Omental fat pad (tissue), 4 donors: ENCODE results near the gene TTLL10. TPM values are rescaled to one million over a fixed set of nuclear protein-coding genes. Genes with fewer than 3 reads are reported as not detected.

ENCODE experiments used
- ATAC-seq: fragments of 150-250 bp; one replicate; pipeline ENCODE4 v1.9.1; 2016; ENCODE audit warnings: mild to moderate bottlenecking, moderate library complexity; ENCODE audit not compliant: low FRiP score
- DNase-seq: peaks from one replicate; pipeline ENCODE4 v3.0.0-alpha.2; 2019; ENCODE audit warnings: low spot score
- total RNA-seq, 4 donors: library from RNA; depleted of rRNA; stranded (reverse); fragments of >200 nt; gene quantifications; one replicate each; pipeline ENCODE4 v1.1.0, GENCODE V29; 2016
- TF ChIP-seq, protein P1 (sequence below), 3 donors: fragments of 450-650 bp; IDR thresholded peaks; one replicate each; pipeline ENCODE4 v1.5.1; 2016 to 2017; ENCODE audit warnings: antibody characterized with exemption in 3 of 3, mild to moderate bottlenecking in 3 of 3, moderate library complexity in 2 of 3

The TTLL10 gene, protein sequence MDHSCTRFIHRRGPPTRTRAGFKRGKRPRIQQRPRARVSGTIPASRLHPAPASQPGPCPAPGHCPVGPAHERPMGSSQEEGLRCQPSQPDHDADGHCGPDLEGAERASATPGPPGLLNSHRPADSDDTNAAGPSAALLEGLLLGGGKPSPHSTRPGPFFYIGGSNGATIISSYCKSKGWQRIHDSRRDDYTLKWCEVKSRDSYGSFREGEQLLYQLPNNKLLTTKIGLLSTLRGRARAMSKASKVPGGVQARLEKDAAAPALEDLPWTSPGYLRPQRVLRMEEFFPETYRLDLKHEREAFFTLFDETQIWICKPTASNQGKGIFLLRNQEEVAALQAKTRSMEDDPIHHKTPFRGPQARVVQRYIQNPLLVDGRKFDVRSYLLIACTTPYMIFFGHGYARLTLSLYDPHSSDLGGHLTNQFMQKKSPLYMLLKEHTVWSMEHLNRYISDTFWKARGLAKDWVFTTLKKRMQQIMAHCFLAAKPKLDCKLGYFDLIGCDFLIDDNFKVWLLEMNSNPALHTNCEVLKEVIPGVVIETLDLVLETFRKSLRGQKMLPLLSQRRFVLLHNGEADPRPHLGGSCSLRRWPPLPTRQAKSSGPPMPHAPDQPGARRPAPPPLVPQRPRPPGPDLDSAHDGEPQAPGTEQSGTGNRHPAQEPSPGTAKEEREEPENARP
- total RNA-seq: 1 to 10 TPM in 1 of 4 donors, under 1 TPM in 2, not detected in 1; 0.48 to 1.0 (median 0.95) TPM

- TF ChIP-seq, protein P1, sequence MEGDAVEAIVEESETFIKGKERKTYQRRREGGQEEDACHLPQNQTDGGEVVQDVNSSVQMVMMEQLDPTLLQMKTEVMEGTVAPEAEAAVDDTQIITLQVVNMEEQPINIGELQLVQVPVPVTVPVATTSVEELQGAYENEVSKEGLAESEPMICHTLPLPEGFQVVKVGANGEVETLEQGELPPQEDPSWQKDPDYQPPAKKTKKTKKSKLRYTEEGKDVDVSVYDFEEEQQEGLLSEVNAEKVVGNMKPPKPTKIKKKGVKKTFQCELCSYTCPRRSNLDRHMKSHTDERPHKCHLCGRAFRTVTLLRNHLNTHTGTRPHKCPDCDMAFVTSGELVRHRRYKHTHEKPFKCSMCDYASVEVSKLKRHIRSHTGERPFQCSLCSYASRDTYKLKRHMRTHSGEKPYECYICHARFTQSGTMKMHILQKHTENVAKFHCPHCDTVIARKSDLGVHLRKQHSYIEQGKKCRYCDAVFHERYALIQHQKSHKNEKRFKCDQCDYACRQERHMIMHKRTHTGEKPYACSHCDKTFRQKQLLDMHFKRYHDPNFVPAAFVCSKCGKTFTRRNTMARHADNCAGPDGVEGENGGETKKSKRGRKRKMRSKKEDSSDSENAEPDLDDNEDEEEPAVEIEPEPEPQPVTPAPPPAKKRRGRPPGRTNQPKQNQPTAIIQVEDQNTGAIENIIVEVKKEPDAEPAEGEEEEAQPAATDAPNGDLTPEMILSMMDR (IDR thresholded peaks at IDR 0.05): no peak
- no peak for DNase-seq
- no peak for ATAC-seq
Observed at GRCh38 chr1:1173793-1174415, at the start of gene TTLL10. Gene TTLL10 (plus strand): TSS chr1:1173880. CDS start chr1:1179216, 5,336 bp downstream.

DNA sequence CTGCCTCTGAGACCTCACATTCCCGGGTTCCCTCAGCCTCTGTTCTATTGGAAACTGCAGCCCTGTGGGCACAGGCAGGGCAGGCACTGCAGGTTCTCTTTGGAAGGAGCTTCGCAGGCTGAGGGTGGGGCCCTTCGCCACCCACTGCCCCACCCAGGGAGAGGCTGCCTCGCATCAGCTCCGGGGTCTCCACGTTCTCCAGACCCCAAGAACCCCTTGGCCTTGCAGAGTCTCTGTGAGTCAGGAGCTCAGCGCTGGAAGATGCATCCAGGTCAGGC lies 49.2 kb upstream of the TTLL10 start:
- TF ChIP-seq, protein P1 (IDR thresholded peaks at IDR 0.05): no peak
- no peak for ATAC-seq
- no peak for DNase-seq

DNA sequence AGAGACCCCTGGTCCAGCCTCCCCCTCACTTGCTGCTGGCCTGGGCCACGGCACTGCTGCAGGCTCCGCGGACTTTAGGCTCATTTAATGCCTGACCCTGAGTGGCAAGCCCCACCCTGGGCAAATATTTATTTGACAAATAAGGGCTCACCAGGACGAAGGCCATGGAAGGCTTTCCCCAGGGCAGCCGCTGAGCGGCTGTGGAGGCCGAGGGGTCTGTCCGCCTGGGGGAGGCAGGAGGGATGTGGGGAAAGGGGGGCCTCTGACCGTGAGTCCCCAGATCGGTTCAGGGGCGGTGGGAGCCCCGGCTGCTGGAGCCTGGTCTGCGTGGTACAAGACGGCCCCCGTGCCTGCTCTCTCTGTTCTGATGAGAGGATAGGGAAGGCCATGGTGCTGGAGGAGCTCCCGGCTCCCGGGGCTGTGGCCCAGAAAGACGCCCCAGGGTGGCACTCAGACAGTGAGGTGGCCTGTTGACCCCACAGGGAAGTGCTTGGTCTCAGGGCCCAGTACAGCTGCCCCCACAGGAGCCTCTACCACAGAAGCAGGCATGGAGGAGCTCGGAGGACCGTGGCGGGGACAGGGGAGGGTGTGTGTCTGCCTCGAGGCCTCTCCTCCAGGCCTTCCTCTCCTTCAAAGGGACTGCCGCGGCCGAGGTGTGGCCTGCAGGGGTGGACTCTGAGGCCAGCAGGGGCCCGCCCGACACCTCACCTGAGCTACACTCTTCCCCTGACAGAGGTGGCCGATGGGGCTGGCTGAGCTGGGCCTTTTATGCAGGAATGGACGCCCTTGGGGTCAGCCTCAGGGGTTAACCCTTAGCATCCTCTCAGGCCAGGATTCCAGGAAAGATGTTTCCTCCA lies 48.7 kb upstream of the TTLL10 start:
- ATAC-seq: no peak

DNA sequence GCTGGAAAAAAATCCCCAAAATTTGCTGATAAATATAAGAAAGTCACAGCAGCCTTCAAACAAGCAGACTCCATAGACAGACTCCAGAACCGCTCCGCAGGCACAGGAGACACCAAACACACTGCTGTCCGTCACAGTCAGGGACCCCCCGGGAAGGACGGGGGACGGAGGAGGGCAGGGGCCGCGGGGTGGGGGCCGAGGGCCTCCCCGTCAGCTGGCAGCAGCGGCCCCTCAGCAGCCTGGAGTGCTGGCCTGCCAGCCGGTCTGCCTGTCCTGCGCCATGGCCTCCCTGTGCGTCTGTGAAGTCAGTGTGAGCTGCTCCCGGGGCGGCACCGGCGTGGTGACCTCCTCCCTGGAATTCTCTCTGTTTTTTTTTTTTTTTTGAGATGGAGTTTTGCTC lies 47.7 kb upstream of the TTLL10 start:
- no peak for DNase-seq
- TF ChIP-seq, protein P1 (IDR thresholded peaks at IDR 0.05): no peak
- no peak for ATAC-seq

More for the DNA sequence above, 48.7 kb upstream of the TTLL10 start:
- TF ChIP-seq, protein P1 (IDR thresholded peaks at IDR 0.05): no peak
- DNase-seq: no peak

GRCh38 chr1:1127551-1128451 lies 45.9 kb upstream of the TTLL10 start:
- TF ChIP-seq, protein P1 (IDR thresholded peaks at IDR 0.05): no peak
- ATAC-seq: peak; percentile 5

More at GRCh38 chr1:1127551-1128451, 45.9 kb upstream of the TTLL10 start:
- DNase-seq: no peak
